Activated naive CD8-positive, alpha-beta T cell treated with anti-CD3 and anti-CD28 coated beads for 36 hours (primary cell): ENCODE data around the gene LCNL1. TPM values are rescaled to one million over a fixed set of nuclear protein-coding genes. Genes with fewer than 3 reads are reported as not detected.

Source experiments
- DNase-seq: peaks from one replicate; pipeline ENCODE4 v3.0.0; 2021
- H3K27ac Mint-ChIP-seq: one replicate; pipeline ENCODE4 v1.8.0; 2022; ENCODE audit warnings: mild to moderate bottlenecking, moderate library complexity, mixed read lengths
- H3K27me3 Mint-ChIP-seq: one replicate; pipeline ENCODE4 v1.8.0; 2022; ENCODE audit warnings: mild to moderate bottlenecking, mixed read lengths
- H3K36me3 Mint-ChIP-seq: one replicate; pipeline ENCODE4 v1.8.0; 2021; ENCODE audit warnings: mild to moderate bottlenecking, mixed read lengths
- H3K4me1 Mint-ChIP-seq: one replicate; pipeline ENCODE4 v1.8.0; 2021; ENCODE audit warnings: mixed read lengths
- H3K4me3 Mint-ChIP-seq: one replicate; pipeline ENCODE4 v1.8.0; 2022; ENCODE audit warnings: mild to moderate bottlenecking, moderate library complexity, mixed read lengths
- H3K9me3 Mint-ChIP-seq: one replicate; pipeline ENCODE4 v1.8.0; 2022; ENCODE audit warnings: mixed read lengths
- total RNA-seq, 2 experiments: library from RNA; stranded (reverse); gene quantifications; one replicate each; pipeline ENCODE4 v1.2.3, GENCODE V29; 2021

LCNL1 gene
- total RNA-seq = not detected

DNA sequence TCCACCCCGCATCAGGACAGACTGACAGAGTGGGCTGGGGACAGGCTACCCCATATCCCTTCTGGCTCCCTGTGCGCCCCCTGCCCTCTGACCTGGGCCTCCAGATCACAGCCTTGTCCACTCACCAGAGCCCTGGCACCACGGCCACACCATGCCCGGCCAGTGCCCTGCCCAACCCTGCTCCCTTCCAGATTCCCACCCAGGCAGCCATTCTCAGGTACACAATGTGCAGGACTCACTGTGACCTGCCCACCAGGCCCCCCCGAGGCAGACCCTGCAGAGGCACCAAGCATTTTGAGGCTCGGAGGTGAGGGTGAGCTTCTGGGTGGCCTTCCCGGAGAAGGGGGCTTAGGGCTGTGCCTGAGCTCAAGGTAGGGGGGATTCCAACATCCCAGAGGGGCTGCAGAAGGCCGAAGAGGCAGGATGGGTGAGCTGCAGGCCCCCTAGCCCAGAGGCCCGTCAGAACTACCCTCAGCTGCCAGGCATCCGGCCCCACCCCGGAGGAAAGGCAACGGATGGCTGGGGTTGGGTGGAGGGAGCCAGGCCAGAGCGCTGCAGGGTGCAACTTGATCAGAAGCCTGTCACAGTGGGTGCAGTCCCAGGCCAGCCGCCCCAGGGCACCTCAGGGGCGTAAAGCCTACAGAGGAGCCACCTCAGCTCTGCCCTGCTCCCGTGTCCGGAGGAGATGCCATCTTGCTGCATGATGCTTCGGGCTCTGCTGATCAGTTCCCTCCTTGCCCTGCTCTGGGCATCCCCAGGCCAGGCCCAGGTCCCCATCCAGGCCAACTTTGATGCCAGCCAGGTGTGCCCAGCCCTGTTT lies at the start of gene LCNL1:
TSS of gene LCNL1 (plus strand) at position 762 of the 820 bp plus-strand sequence. CDS start 594 bp downstream, outside the sequence.
- DNase-seq = no peak
- Mint-ChIP-seq H3K27ac (no peak within 1 kb of the TSS), H3K4me3 (no peak within 1 kb of the TSS), H3K9me3 (no peaks in the 10 kb centered on the region), H3K36me3 (no peaks in the 10 kb centered on the region), H3K4me1 (no peaks in the 10 kb centered on the region), H3K27me3 (peaks cover 24% of the 10 kb centered on the region)

DNA sequence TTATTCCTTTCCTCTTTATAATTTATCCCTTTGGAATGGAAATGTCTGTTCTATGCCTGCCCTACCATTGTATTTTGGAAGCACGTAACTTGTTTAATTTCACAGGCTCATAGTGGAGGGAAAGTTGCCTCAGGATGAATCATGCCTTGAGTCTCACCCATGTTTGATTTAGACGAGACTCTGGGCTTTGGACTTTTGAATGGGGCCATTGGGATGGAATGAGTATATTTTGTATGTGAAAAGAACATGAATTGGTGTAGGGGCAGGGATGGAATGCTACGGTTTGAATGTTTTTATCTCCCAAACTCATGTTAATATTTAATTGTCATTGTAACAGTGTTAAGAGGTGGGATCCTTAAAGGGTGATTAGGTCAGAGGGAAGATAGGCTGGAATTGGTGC lies 48.5 kb upstream of the LCNL1 start:
- Mint-ChIP-seq H3K9me3 (peaks cover 3% of the 10 kb centered on the region), H3K36me3 (peaks cover 27% of the 10 kb centered on the region), H3K27me3 (no peaks in the 10 kb centered on the region), H3K4me3 (no peak overlapping the region), H3K4me1 (peaks cover 9% of the 10 kb centered on the region), H3K27ac (no peak overlapping the region)
- DNase-seq = no peak

DNA sequence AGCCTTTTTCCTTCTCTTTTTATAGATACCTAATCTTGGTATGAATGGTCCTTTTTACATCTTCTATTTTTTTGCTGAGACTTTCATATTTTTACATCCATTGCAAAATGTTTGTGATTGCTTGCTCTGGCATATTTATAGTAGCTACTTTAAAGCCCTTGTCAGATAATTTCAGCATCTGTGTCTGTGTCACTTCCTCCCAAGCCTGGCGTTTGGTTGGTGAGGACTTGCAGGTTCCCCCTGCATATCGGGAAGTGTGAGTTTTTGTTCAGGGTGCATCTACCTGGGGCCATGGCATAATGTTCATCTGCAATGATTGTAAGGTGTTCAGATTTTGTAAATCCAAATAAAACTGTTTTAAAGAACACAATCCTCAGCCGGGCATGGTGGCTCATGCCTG lies 47.1 kb upstream of the LCNL1 start:
- Mint-ChIP-seq H3K4me1 (peaks cover 9% of the 10 kb centered on the region), H3K27ac (no peak overlapping the region), H3K4me3 (no peak overlapping the region), H3K27me3 (no peaks in the 10 kb centered on the region), H3K36me3 (peaks cover 30% of the 10 kb centered on the region), H3K9me3 (peaks cover 3% of the 10 kb centered on the region)
- no peak for DNase-seq

DNA sequence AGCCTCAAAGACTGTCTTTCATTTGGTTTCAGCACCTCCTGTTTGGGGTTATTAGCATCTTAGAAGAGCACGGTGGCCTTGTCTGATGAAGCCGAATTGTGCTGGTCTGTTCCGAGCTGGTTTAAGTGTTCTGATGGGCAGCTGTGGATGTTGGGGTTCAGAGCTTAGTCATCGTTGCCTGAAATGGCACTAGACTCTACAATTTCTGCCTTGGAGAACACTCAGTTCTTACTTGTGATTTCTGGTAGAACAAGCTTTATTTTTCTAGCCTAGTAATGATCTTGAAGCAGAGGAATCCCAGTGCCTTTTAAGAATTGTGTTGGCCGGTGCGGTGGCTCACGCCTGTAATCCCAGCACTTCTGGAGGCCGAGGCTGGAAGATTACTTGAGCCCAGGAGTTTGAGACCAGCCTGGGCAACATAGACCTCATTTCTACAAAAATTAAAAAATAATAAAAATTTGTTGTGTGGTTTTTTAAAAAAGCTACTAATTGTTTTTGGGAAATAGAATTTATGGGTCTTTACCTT lies 46.1 kb upstream of the LCNL1 start:
- DNase-seq = no peak
- Mint-ChIP-seq H3K36me3 (peaks cover 32% of the 10 kb centered on the region), H3K4me1 (peaks cover 8% of the 10 kb centered on the region), H3K27me3 (no peaks in the 10 kb centered on the region), H3K9me3 (peaks cover 3% of the 10 kb centered on the region), H3K27ac (no peak overlapping the region), H3K4me3 (no peak overlapping the region)

DNA sequence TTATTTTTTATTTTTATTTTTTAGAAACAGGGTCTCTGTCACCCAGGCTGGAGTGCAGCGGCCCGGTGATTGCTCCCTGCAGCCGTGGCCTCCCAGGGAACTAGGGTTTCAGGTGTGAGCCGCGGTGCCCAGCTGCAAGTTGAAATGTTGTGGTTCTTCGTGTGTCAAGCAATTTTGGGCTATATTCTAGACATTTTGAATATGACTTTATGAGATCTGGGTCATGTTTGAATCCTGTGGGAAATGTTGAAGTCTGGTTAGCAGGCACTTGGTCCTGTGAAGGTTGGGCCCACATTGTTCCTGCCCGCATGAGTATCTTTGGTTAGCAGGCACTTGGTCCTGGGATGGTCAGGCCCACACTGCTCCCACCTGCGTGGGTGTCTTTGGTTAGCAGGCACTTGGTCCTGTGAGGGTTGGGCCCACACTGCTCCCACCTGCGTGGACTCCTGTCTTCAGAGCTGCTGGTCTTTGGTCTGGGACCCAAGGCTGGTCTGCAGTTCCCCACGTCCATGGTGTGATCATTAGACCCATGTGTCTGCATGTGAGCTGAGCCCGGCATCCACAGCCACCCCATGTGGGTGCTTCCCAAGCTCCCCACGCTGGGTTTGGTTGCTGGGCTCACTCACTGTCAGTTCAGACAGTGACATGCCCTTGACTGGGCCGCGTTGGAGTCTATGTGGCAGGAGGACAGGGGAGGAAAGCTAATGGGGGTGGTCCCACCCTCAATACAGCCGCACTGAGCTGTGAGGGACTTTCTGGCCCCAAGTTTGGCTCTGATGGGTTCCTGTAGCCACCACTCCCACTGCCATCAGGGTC lies 45.4 kb upstream of the LCNL1 start:
- no peak for DNase-seq
- Mint-ChIP-seq H3K27ac (no peak overlapping the region), H3K4me3 (no peak overlapping the region), H3K4me1 (peaks cover 3% of the 10 kb centered on the region), H3K27me3 (no peaks in the 10 kb centered on the region), H3K36me3 (peaks cover 27% of the 10 kb centered on the region), H3K9me3 (no peaks in the 10 kb centered on the region)

DNA sequence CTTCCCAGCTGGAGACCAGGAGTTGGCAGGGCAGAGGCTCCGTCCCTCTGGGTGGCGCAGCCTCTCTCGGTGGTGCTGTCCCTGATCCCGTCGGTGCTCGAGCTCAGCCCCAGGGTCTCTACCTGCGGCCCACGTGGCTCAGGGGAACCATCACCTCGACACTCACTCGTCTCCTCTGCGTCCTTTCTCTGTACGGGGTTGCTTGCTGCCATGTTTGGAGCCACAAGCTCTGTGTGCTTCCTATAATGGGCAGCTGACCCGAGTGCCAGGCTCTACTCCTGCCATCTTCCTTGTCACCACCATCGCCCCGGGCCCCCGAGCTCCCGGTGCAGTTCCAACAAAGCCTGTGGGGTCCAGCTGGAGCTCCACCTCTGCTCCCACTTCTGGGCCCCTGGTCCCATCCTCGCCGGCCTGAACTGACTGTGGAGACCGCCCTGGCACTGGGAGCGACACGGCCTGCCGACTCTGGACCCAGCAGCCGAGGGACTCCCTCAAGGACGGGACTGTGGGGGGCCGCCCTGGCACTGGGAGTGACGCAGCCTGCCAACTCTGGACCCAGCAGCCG lies 43.3 kb upstream of the LCNL1 start:
- Mint-ChIP-seq H3K27me3 (no peaks in the 10 kb centered on the region), H3K36me3 (peaks cover 19% of the 10 kb centered on the region), H3K4me3 (no peak overlapping the region), H3K27ac (no peak overlapping the region), H3K4me1 (peaks cover 3% of the 10 kb centered on the region), H3K9me3 (no peaks in the 10 kb centered on the region)
- DNase-seq = no peak

DNA sequence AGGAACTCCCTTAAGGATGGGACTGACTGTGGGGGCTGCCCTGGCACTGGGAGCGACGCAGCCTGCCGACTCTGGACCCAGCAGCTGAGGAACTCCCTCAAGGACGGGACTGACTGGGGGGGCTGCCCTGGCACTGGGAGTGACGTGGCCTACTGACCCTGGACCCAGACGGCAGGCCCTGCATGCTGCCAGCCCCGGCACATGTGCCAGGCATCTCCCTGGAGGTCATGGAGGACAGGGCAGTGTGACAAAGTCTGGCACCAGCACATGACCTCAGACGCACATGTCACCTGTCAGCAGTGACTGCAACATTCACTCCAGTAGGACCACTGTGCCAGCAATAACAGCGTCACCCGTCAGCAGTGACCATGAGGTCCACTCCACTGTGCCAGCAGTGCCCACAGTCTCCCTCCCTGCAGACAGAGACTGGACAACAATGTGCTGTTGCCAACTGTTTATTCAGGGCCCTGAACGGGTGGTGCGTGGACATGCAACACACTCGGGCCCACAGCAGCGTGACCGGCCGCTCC lies 42.7 kb upstream of the LCNL1 start:
- no peak for DNase-seq
- H3K4me1 Mint-ChIP-seq = peaks cover 6% of the 10 kb centered on the region
- H3K27ac Mint-ChIP-seq = no peak overlapping the region

DNA sequence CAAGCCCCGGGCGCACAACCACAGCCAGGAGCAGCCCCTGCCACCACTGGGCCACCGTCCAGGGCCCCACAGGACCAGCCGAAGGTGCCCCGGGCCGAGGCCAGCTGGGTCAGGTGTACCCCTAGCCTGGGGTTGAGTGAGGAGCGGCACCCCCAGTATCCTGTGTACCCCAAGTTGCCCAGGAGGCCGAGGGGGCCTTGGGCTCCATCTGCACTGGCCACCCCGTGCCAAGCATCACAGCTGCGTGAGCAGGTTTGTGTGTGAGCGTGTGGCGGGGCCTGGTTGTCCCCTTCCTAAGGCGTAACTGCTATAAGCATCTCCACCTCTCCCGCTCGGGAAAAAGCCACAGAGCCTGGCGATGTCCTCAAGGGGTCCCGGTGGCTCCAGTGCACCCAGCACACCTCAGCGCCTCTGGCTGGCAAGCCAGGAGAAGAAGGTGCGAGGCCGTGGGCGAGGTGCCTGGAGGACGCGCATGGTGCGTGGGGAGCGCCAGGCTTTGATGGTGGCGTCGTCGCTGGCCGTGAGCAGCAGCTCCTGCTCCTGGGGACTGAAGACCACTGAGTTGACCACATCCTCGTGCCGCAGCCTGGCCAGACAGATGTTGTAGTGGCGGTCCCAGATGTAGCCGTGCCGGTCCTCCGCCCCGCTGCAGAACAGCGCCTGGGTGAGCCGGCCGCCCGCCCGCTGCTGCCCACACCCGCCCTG lies 42.1 kb upstream of the LCNL1 start:
- Mint-ChIP-seq H3K9me3 (no peaks in the 10 kb centered on the region), H3K27me3 (no peaks in the 10 kb centered on the region), H3K4me3 (no peak overlapping the region), H3K27ac (no peak overlapping the region), H3K4me1 (peaks cover 6% of the 10 kb centered on the region), H3K36me3 (peaks cover 19% of the 10 kb centered on the region)
- no peak for DNase-seq

More for the DNA sequence above, 42.7 kb upstream of the LCNL1 start:
- no peak overlapping the region for H3K4me3 Mint-ChIP-seq
- no peaks in the 10 kb centered on the region for H3K9me3 Mint-ChIP-seq
- H3K36me3 Mint-ChIP-seq = peaks cover 19% of the 10 kb centered on the region
- no peaks in the 10 kb centered on the region for H3K27me3 Mint-ChIP-seq

DNA sequence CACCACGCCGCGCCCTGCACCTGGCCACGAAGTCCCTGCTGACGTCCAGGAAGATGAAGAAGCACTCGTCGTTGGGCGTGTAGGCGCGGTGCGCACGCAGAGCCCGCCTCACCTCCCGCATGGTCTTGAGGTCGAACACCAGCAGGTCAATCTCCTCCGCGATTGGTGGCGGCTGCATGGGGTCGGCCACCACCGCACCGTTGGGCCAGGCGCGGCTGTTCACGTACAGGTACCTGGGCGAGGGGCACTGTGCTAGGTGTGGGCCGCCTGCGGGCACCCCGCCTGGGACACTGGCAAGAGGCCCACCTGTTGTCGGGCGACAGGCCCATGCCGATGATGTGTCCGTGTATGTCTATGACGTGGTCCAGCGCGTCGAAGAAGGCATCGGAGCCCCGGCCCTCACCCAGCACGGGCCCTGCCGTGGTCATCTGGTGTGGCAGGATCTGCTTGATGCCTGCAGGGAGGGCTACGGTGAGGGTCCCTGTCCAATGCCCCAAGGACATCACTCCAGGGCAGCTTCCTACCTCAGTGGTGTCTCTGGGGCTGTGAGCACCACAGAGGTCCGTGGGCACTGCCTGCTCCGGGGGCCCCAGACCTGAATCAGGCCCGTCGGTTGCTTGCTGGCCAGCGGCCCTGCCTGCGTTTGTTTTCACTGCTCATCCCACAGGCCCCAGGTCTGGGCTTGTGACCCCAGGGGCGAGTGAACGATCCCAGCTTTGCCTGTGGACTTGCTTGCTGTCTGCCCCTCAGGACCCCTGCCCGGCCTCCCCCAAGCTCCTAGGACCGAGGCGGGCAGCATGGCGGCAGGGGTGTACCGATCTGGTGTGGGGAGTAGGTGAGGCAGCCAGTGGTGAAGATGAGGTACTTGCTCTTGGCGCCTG lies 41.3 kb upstream of the LCNL1 start:
- H3K9me3 Mint-ChIP-seq = no peaks in the 10 kb centered on the region
- DNase-seq = no peak
- H3K36me3 Mint-ChIP-seq = peaks cover 19% of the 10 kb centered on the region
- peaks cover 6% of the 10 kb centered on the region for H3K4me1 Mint-ChIP-seq
- H3K4me3 Mint-ChIP-seq = no peak overlapping the region
- H3K27ac Mint-ChIP-seq = no peak overlapping the region
- no peaks in the 10 kb centered on the region for H3K27me3 Mint-ChIP-seq

DNA sequence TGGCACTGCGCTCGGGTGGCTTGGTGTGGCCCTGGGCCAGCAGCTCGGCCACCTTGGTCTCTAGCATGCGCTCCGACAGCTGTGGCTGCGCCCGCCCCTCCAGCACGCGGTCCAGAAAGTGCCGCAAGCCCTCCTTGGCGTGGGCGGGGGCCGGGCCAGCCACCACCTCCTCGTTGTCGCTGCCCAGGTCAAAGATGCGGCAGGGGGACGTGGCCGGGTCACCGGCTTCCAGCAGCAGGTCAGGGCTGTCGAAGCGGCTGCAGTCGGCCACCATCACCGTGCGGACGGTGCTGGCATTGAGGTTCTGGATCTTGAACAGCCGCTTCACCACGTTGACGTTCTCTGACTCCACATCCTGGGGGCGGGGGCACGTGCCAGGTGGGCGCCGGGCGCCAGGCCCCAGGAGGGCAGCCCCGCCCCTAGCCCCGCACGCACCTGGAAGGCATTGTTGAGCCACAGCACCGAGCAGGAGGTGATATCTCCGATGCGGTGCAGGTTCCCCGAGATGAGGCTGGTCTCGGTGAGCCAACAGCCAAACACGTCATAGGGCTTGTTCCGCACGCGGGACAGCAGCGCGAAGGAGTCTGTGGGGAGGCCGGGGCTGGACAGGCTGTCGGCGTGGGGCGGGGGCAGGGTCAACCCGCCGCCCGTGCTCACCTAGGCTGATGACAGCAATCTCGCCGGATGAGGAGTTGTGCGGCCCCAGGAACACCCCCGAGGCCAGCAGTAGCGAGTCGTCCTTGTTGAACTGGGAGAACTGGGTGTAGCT lies 40.5 kb upstream of the LCNL1 start:
- no peaks in the 10 kb centered on the region for H3K9me3 Mint-ChIP-seq
- H3K4me1 Mint-ChIP-seq = peaks cover 3% of the 10 kb centered on the region
- DNase-seq = no peak
- no peaks in the 10 kb centered on the region for H3K27me3 Mint-ChIP-seq
- H3K36me3 Mint-ChIP-seq = peaks cover 16% of the 10 kb centered on the region
- H3K4me3 Mint-ChIP-seq = peak overlapping the region; percentile 45
- no peak overlapping the region for H3K27ac Mint-ChIP-seq

DNA sequence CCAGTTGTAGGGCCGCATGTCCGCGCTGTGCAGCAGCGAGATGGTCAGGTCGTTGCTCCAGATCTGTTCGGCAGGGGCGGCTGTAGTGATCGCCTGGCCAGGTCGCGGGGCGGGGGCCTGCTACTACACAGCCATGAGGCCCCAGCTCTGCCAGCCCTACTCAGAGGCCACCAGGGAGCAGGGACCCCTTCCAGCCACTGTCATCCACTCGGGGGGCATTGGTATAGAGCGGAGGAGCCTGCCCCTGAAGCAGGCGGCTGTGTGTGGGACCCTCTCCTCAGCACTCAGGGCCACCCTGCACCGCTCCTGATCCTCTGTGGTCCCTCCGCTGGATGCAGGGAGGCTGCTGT lies 39.9 kb upstream of the LCNL1 start:
- H3K36me3 Mint-ChIP-seq = peaks cover 12% of the 10 kb centered on the region
- H3K4me3 Mint-ChIP-seq = peak overlapping the region; percentile 81
- peaks cover 3% of the 10 kb centered on the region for H3K4me1 Mint-ChIP-seq
- no peaks in the 10 kb centered on the region for H3K9me3 Mint-ChIP-seq
- H3K27ac Mint-ChIP-seq = no peak overlapping the region
- no peaks in the 10 kb centered on the region for H3K27me3 Mint-ChIP-seq
- no peak for DNase-seq

DNA sequence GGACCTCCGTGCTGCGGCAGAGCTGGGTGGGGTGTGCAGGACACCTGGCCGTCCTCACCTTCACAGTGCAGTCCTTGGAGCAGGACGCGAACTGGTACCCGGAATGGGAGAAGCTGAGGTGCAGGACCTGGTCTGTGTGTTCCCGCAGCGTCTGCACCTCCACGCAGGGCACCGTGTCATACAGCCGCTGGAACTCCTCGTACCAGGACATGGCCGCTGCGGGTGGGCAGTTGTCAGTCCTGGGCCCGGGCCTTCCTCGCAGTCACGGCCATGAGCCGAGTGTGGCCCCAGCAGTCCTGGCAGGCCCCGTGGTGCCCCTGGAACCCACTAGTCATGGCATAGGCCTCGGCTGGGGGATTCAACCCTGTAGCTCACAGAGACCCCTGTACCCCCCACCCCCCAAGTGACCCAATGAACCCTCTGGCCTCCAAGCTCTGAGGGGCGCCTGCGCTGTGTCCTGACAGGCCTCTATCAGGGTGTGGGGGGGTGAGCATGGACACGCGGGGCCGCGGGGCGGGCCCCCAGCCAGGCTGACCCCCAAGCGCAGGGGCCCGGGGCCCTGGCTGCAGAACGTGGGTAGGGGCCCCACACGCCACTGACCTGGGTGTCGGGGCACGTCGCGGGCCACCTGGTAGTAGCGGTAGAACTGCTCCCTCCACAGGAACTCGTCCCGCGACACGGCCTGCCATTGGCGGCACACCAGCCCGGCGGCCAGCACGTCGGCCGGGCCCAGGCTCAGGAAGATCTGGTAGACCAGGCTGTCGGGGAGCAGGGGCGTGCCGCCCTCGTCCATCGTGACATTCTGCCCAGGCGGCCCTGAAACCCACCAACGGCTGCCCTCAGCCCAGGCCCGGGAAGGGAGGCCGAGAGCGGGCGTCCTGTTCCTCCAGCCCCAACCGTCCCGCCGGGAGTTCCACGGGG lies 39.2 kb upstream of the LCNL1 start:
- H3K27ac Mint-ChIP-seq = peak overlapping the region; percentile 82
- peak; percentile 61 for DNase-seq
- peaks cover 12% of the 10 kb centered on the region for H3K36me3 Mint-ChIP-seq
- peak overlapping the region; percentile 81 for H3K4me3 Mint-ChIP-seq
- peaks cover 3% of the 10 kb centered on the region for H3K4me1 Mint-ChIP-seq
- no peaks in the 10 kb centered on the region for H3K27me3 Mint-ChIP-seq
- no peaks in the 10 kb centered on the region for H3K9me3 Mint-ChIP-seq
